ENCODE data around the gene SYNJ2BP. TPM values are rescaled to one million over a fixed set of nuclear protein-coding genes. Genes with fewer than 3 reads are reported as not detected.

SYNJ2BP gene
- 10 to 100 TPM; 19.0 to 29.1 (median 23.7) TPM for total RNA-seq
- 10 to 100 TPM in 1 of 3 donors, 1 to 10 TPM in 2; 4.8 to 11.0 (median 6.5) TPM for polyA plus RNA-seq
- long read RNA-seq, donor 1, full-length matches to known transcripts: 6 of 6 reads
- long read RNA-seq, donor 1, partial matches to known transcripts: 0 of 6 reads
- long read RNA-seq, donor 1, other reads (novel, unspliced or antisense): 0 of 6 reads
- long read RNA-seq, donor 2, full-length matches to known transcripts: 10 of 10 reads
- long read RNA-seq, donor 2, partial matches to known transcripts: 0 of 10 reads
- long read RNA-seq, donor 2, other reads (novel, unspliced or antisense): 0 of 10 reads

GRCh38 chr14:70416725-70417349 is at the start of gene SYNJ2BP:
SYNJ2BP (minus strand) TSS chr14:70417090; CDS start chr14:70416963, 127 bp downstream.
- H3K27ac ChIP-seq: peak within 1 kb of the TSS; percentile 2 to 83 (median 74)
- peak within 1 kb of the TSS; percentile 66 to 87 (median 78) for H3K4me3 ChIP-seq
- 1 to 2% (median 2%) methylated on average over 22 of the region's 22 CpGs for WGBS, 5 donors
- H3K4me1 ChIP-seq: peaks cover 12 to 51% (median 24%) of the 10 kb centered on the region in 6 donors
- DNase-seq: peak; percentile 88
- intact Hi-C loops (cut with DNase I; ENCODE audit: low total_unique reads): no loop called here
- peaks cover 0 to 17% (median 0%) of the 10 kb centered on the region in 6 donors for H3K36me3 ChIP-seq
- no peaks in the 10 kb centered on the region for H3K9me3 ChIP-seq
- H3K27me3 ChIP-seq (replicated peaks in 1 of 7): no peaks in the 10 kb centered on the region
- no peak for TF ChIP-seq POLR2A (IDR thresholded peaks at IDR 0.05)
- peak; percentile 42 to 88 (median 87) for TF ChIP-seq POLR2AphosphoS5 (IDR thresholded peaks at IDR 0.05)
- TF ChIP-seq CTCF (IDR thresholded peaks at IDR 0.05 in 8 of 11, conservative IDR thresholded peaks at IDR 0.05 in 3 of 11): no peak

- 12 to 30% (median 17%) methylated on average over 1 of the region's 1 CpG for WGBS, 5 donors
- no peak overlapping the region for H3K27ac ChIP-seq
- intact Hi-C loops (cut with DNase I; ENCODE audit: low total_unique reads): no loop called here
- no peak overlapping the region for H3K4me3 ChIP-seq
- H3K4me1 ChIP-seq: no peaks in the 10 kb centered on the region
- H3K27me3 ChIP-seq (replicated peaks in 1 of 7): no peaks in the 10 kb centered on the region
- H3K9me3 ChIP-seq: no peaks in the 10 kb centered on the region
- no peaks in the 10 kb centered on the region for H3K36me3 ChIP-seq
- TF ChIP-seq POLR2AphosphoS5 (IDR thresholded peaks at IDR 0.05) (no peak), CTCF (IDR thresholded peaks at IDR 0.05 in 8 of 11, conservative IDR thresholded peaks at IDR 0.05 in 3 of 11) (no peak), POLR2A (IDR thresholded peaks at IDR 0.05) (no peak)
- DNase-seq: no peak
Measured at GRCh38 chr14:70454731-70455130, 37.8 kb upstream of the SYNJ2BP start.

GRCh38 chr14:70451874-70452273 is 35.0 kb upstream of the SYNJ2BP start, which contains the start of gene ADAM21:
ADAM21 (plus strand) TSS chr14:70452174; CDS start chr14:70457500, 5,326 bp downstream.
- intact Hi-C loops (cut with DNase I; ENCODE audit: low total_unique reads): no loop called here
- Histone ChIP-seq H3K27me3 (replicated peaks in 1 of 7) (no peaks in the 10 kb centered on the region), H3K4me3 (no peak within 1 kb of the TSS), H3K9me3 (peaks cover 0 to 3% (median 0%) of the 10 kb centered on the region in 8 donors), H3K36me3 (no peaks in the 10 kb centered on the region), H3K4me1 (no peaks in the 10 kb centered on the region), H3K27ac (no peak within 1 kb of the TSS)
- no peak for DNase-seq
- TF ChIP-seq POLR2A (IDR thresholded peaks at IDR 0.05) (no peak), POLR2AphosphoS5 (IDR thresholded peaks at IDR 0.05) (no peak), CTCF (IDR thresholded peaks at IDR 0.05 in 8 of 11, conservative IDR thresholded peaks at IDR 0.05 in 3 of 11) (no peak)
- 88 to 100% (median 95%) methylated on average over 1 of the region's 1 CpG for WGBS, 5 donors
